ENCODE measurements around the gene TMED10.

DNA sequence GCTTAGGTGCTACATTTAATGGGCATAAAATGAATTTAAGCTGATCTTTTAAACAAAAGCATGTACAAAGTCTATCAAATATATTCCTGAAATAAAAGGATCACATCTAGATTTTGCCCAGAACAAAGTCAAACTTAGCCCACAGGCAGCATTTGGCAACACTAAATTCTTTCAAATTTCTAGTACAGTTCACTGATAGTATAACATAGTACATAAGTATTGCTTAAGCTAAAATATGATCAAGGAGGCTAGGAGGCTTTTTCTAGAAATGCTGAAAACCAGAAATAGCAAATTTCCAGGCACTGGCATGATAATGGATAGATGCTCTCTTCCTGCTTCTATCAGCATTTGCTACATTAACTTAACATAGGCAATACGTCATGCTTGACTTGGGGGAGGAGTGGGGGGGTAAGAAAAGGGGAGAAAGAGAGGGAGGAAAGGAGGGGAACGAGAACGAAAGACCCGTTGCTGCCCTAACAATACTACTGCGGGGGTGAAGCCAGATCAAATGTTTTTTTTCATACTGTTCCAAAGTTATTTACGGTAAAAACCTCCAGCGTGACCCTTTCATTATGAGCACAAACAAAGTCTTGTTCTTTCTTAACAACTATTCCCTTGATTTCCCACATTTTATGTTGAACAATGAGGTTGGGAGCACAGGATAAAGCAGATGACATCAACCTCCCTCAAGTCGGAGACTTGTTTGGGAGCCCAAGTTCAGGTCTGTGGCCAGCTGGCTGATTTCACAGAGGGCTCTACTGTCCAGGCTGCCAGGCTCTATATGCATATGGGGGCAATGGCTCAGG is 10.6 kb downstream of the TMED10 start:
- TF ChIP-seq POLR2AphosphoS5 (IDR thresholded peaks at IDR 0.05; ENCODE audit: low read depth, low read length) (no peak), POLR2A (IDR thresholded peaks at IDR 0.05; ENCODE audit: low read depth, low read length) (no peak), TAF1 (IDR thresholded peaks at IDR 0.05; ENCODE audit: borderline replicate concordance, low read depth, low read length) (no peak)

Measured in GM12892 (cell line).